Measurements from ENCODE around the gene ANKUB1.

ANKUB1 gene

DNA sequence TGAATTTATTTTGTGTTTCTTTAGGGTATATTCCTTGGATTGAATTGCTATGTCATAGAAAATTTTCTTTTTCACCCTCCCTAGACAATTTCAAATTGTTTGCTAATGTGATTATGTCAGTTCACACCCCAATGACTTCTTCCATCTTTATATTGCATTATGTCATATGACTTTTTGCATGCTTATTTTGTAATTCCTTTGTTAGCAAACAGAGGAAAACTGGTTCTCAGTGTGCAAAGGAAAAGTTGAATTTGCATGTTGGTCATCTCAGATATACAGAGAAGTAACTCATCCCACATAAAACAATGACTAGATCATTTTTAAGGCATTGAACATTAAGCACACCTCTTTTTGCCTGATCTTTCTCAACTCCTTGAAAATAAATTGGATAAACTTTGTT lies 17.3 kb upstream of the ANKUB1 start:
- no peaks in the 10 kb centered on the region for H3K27me3 ChIP-seq (ENCODE audit: low read length)
- H3K79me2 ChIP-seq (ENCODE audit: insufficient read depth, low read length), result peaks cover 16% of the 10 kb centered on the region
- H3K9me3 ChIP-seq (ENCODE audit: insufficient read depth, low read length), result no peaks in the 10 kb centered on the region
- H3K9me2 ChIP-seq (replicated peaks; ENCODE audit: insufficient read depth, low read length), result no peaks in the 10 kb centered on the region
- H3K9ac ChIP-seq (ENCODE audit: low read length), result no peak overlapping the region
- H3K4me3 ChIP-seq (ENCODE audit: insufficient read depth, low read length, poor library complexity, severe bottlenecking), result no peak overlapping the region
- no peak overlapping the region for H3K4me2 ChIP-seq (ENCODE audit: low read depth, low read length, poor library complexity, severe bottlenecking)
- H3K36me3 ChIP-seq (ENCODE audit: low read length), result no peaks in the 10 kb centered on the region
- TF ChIP-seq EZH2phosphoT487 (conservative IDR thresholded peaks at IDR 0.05; ENCODE audit: low read length), result no peak
- TF ChIP-seq, protein P1, sequence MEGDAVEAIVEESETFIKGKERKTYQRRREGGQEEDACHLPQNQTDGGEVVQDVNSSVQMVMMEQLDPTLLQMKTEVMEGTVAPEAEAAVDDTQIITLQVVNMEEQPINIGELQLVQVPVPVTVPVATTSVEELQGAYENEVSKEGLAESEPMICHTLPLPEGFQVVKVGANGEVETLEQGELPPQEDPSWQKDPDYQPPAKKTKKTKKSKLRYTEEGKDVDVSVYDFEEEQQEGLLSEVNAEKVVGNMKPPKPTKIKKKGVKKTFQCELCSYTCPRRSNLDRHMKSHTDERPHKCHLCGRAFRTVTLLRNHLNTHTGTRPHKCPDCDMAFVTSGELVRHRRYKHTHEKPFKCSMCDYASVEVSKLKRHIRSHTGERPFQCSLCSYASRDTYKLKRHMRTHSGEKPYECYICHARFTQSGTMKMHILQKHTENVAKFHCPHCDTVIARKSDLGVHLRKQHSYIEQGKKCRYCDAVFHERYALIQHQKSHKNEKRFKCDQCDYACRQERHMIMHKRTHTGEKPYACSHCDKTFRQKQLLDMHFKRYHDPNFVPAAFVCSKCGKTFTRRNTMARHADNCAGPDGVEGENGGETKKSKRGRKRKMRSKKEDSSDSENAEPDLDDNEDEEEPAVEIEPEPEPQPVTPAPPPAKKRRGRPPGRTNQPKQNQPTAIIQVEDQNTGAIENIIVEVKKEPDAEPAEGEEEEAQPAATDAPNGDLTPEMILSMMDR (IDR thresholded peaks at IDR 0.05; ENCODE audit: insufficient read depth, low read length, poor library complexity, severe bottlenecking), result no peak
- H2AFZ ChIP-seq (ENCODE audit: low read depth, low read length, severe bottlenecking), result no peak overlapping the region
- peaks cover 8% of the 10 kb centered on the region; the same call in 1 of the 2 replicates for H3F3A ChIP-seq (ENCODE audit: insufficient read depth)
- 0 out of 2 replicates have a peak, but pooled peaks cover 7% of the 10 kb centered on the region for H4K20me1 ChIP-seq (ENCODE audit: low read depth, low read length)
- no peak overlapping the region for H3K27ac ChIP-seq (ENCODE audit: low read depth, low read length)

- H3K36me3 ChIP-seq (ENCODE audit: low read length), result no peaks in the 10 kb centered on the region
Measured at GRCh38 chr3:149808209-149808829, 16.0 kb upstream of the ANKUB1 start.

DNA sequence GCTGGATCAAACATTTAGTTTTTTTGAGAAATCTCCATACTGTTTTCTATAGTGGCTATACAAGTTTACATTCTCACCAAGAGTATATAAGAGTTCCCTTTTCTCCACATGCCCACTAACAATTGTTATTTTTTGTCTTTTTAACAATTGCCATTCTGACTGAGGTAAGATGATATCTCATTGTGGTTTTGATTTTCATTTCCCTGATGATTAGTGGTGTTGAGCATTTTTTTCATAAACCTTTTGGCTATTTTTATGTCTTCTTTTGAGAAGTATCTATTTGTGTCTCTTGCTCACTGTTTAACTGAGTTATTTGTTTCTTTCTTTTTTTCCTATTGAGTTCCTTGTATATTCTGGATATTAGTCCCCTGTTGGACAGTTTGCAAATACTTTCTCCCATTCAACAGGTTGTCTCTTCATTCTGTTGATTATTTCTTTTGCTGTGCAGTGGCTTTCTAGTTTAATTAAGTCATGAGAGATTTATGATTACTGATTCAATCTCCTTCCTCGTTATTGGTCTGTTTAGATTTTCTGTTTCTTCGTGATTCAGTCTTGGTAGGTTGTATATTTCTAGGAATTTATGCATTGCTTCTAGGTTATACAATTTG lies 13.9 kb upstream of the ANKUB1 start:
- H3K27ac ChIP-seq (ENCODE audit: low read depth, low read length), result no peak overlapping the region
- H3F3A ChIP-seq (ENCODE audit: insufficient read depth), result no peaks in the 10 kb centered on the region
- H3K36me3 ChIP-seq (ENCODE audit: low read length), result no peaks in the 10 kb centered on the region
- no peaks in the 10 kb centered on the region for H3K9me3 ChIP-seq (ENCODE audit: insufficient read depth, low read length)
- no peak for TF ChIP-seq EZH2phosphoT487 (conservative IDR thresholded peaks at IDR 0.05; ENCODE audit: low read length)
- TF ChIP-seq, protein P1 (IDR thresholded peaks at IDR 0.05; ENCODE audit: insufficient read depth, low read length, poor library complexity, severe bottlenecking), result no peak
- no peak overlapping the region for H3K4me3 ChIP-seq (ENCODE audit: insufficient read depth, low read length, poor library complexity, severe bottlenecking)
- no peaks in the 10 kb centered on the region for H3K9me2 ChIP-seq (replicated peaks; ENCODE audit: insufficient read depth, low read length)
- H3K27me3 ChIP-seq (ENCODE audit: low read length), result no peaks in the 10 kb centered on the region
- no peak overlapping the region for H3K4me2 ChIP-seq (ENCODE audit: low read depth, low read length, poor library complexity, severe bottlenecking)
- H3K79me2 ChIP-seq (ENCODE audit: insufficient read depth, low read length), result no peaks in the 10 kb centered on the region
- H4K20me1 ChIP-seq (ENCODE audit: low read depth, low read length), result no peaks in the 10 kb centered on the region
- H3K9ac ChIP-seq (ENCODE audit: low read length), result no peak overlapping the region
- H2AFZ ChIP-seq (ENCODE audit: low read depth, low read length, severe bottlenecking), result no peak overlapping the region

More at GRCh38 chr3:149808209-149808829, 16.0 kb upstream of the ANKUB1 start:
- Histone ChIP-seq H3K9ac (ENCODE audit: low read length) (no peak overlapping the region), H3K4me2 (ENCODE audit: low read depth, low read length, poor library complexity, severe bottlenecking) (peak overlapping the region; percentile 42), H3K4me3 (ENCODE audit: insufficient read depth, low read length, poor library complexity, severe bottlenecking) (no peak overlapping the region), H4K20me1 (ENCODE audit: low read depth, low read length) (no peaks in the 10 kb centered on the region), H2AFZ (ENCODE audit: low read depth, low read length, severe bottlenecking) (peak overlapping the region; percentile 82), H3K27me3 (ENCODE audit: low read length) (no peaks in the 10 kb centered on the region), H3F3A (ENCODE audit: insufficient read depth) (peaks cover 2% of the 10 kb centered on the region; the same call in 1 of the 2 replicates), H3K9me2 (replicated peaks; ENCODE audit: insufficient read depth, low read length) (no peaks in the 10 kb centered on the region), H3K9me3 (ENCODE audit: insufficient read depth, low read length) (no peaks in the 10 kb centered on the region), H3K27ac (ENCODE audit: low read depth, low read length) (no peak overlapping the region), H3K79me2 (ENCODE audit: insufficient read depth, low read length) (peaks cover 2% of the 10 kb centered on the region)
- TF ChIP-seq, protein P1 (IDR thresholded peaks at IDR 0.05; ENCODE audit: insufficient read depth, low read length, poor library complexity, severe bottlenecking), result peak; percentile 68
- TF ChIP-seq EZH2phosphoT487 (conservative IDR thresholded peaks at IDR 0.05; ENCODE audit: low read length), result no peak
